Measurements from ENCODE around the gene IFNA6.

DNA sequence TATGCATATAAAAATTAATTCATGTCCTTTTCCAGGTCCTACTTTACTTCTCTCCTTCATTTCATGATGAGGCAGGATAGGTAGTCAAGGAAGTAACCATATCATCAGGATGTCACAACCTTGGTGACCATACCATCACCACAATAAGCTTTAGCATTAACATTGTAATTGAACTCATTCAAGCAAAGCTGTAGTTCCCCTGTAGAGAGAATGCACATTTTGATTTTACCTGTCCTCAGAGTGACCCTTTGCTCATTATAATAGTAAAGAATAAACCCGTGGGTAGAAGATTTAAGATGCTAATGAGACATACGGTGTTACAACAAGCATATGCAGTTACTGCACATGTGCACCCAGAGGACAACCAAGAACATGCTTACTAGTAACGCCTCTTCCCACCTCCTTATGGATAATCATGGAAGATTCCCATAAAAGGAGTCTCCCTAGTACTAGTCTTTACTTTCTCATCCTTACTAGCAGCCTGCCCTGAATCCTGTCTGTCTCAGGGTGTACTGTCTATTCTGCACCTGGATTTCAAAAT is 2.2 kb downstream of the IFNA6 start:
- TF ChIP-seq, protein P1, sequence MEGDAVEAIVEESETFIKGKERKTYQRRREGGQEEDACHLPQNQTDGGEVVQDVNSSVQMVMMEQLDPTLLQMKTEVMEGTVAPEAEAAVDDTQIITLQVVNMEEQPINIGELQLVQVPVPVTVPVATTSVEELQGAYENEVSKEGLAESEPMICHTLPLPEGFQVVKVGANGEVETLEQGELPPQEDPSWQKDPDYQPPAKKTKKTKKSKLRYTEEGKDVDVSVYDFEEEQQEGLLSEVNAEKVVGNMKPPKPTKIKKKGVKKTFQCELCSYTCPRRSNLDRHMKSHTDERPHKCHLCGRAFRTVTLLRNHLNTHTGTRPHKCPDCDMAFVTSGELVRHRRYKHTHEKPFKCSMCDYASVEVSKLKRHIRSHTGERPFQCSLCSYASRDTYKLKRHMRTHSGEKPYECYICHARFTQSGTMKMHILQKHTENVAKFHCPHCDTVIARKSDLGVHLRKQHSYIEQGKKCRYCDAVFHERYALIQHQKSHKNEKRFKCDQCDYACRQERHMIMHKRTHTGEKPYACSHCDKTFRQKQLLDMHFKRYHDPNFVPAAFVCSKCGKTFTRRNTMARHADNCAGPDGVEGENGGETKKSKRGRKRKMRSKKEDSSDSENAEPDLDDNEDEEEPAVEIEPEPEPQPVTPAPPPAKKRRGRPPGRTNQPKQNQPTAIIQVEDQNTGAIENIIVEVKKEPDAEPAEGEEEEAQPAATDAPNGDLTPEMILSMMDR (conservative IDR thresholded peaks at IDR 0.05), result no peak
- no peak for TF ChIP-seq EZH2 (IDR thresholded peaks at IDR 0.05; ENCODE audit: low read depth)
